Measurements from ENCODE around the gene MS4A4A.

DNA sequence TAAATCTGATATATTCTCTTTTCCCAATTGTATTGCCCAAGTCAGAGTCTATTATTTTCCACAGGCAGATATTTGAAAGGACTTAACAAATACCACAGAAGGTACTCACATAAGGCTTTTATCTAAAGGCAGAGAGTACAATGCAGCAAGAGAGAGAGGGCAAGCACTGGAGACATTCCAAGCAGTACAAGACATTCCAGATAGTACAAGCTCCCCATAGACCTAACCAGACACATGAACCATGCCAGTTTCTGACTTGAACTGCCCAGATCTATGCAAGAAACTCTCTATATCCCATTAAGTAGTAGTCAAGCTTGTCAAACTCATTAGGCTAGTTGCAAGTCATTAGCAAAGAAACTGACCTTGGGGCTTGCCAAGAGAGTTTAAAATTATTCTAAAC is 35.4 kb downstream of the MS4A4A start:
- TF ChIP-seq, protein P1, sequence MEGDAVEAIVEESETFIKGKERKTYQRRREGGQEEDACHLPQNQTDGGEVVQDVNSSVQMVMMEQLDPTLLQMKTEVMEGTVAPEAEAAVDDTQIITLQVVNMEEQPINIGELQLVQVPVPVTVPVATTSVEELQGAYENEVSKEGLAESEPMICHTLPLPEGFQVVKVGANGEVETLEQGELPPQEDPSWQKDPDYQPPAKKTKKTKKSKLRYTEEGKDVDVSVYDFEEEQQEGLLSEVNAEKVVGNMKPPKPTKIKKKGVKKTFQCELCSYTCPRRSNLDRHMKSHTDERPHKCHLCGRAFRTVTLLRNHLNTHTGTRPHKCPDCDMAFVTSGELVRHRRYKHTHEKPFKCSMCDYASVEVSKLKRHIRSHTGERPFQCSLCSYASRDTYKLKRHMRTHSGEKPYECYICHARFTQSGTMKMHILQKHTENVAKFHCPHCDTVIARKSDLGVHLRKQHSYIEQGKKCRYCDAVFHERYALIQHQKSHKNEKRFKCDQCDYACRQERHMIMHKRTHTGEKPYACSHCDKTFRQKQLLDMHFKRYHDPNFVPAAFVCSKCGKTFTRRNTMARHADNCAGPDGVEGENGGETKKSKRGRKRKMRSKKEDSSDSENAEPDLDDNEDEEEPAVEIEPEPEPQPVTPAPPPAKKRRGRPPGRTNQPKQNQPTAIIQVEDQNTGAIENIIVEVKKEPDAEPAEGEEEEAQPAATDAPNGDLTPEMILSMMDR (IDR thresholded peaks at IDR 0.05): no peak
- TF ChIP-seq EP300 (IDR thresholded peaks at IDR 0.05) (no peak), POLR2A (IDR thresholded peaks at IDR 0.05) (no peak)

Measured in tibial nerve (tissue), 4 donors.